Putamen (tissue), 1 donor: ENCODE data around the gene EXO5.
A peak's percentile ranks its signal among the peaks of the same experiment; 100 is the strongest.
"Not testable (repeated sequence)": the region's sequence is repeated elsewhere in the genome, so short reads cannot be mapped to it uniquely, and the experiment has no call there.

Experiments
- DNase-seq: peaks from one replicate; pipeline ENCODE4 v3.0.0-alpha.2; 2016; ENCODE audit warnings: low spot score

The EXO5 gene, protein sequence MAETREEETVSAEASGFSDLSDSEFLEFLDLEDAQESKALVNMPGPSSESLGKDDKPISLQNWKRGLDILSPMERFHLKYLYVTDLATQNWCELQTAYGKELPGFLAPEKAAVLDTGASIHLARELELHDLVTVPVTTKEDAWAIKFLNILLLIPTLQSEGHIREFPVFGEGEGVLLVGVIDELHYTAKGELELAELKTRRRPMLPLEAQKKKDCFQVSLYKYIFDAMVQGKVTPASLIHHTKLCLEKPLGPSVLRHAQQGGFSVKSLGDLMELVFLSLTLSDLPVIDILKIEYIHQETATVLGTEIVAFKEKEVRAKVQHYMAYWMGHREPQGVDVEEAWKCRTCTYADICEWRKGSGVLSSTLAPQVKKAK

DNA sequence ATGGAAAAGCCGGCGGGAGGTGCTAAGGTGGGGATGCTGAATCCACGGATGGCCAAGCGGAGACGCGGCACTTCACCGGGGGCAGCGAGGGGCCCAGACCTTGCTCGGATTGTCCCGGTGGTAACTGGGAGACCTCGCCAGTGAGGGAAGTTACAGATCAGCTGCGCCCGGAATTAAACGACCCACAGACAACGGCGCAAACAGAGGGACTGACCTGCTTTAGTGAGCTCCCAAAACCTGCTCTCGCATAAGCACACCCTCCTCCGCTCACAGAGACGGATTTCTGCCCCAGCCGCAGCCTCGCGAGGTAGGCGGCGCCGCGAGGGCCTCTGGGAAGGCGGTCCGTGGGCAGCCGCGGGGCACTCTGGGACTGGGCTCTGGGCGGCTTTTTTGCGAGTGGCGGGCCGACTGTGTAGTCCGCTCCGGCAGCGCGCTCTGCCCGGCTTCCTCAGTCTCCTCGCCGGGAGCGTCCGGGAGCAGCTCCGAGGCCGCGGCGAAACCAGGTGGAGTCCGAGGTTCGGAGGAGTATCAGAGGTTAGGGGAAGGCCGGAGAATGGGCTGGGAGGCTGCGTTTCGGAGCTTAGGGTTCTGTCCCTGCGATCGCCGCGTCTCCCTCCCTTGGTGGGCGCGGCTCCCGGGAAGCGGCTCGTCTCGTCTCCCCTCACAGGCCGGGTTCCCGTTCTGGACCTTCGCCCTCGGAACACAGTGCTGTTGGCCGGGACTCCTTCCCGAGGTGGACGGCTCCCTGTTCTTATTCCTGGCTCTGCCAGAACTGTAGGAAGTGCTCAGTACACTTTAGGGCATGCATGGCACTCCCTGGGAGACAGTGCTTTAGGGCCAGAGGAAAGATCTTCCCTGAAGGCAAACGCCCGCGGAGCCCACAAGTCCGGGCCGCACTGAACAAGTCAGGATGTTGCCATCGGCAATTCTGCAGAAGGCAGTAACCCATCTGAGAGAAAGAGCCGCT is at the start of gene EXO5:
TSS of gene EXO5 (plus strand) at position 393 of the 967 bp plus-strand sequence. CDS start 5,778 bp downstream, outside the sequence.
- peak; percentile 77 for DNase-seq

DNA sequence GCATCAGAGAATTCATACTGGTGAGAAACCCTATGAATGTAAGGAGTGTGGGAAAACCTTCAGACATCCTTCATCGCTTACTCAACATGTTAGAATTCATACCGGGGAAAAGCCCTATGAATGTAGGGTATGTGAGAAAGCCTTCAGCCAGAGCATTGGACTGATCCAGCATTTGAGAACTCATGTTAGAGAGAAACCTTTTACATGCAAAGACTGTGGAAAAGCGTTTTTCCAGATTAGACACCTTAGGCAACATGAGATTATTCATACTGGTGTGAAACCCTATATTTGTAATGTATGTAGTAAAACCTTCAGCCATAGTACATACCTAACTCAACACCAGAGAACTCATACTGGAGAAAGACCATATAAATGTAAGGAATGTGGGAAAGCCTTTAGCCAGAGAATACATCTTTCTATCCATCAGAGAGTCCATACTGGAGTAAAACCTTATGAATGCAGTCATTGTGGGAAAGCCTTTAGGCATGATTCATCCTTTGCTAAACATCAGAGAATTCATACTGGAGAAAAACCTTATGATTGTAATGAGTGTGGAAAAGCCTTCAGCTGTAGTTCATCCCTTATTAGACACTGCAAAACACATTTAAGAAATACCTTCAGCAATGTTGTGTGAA is 45.5 kb upstream of the EXO5 start:
- no peak for DNase-seq

DNA sequence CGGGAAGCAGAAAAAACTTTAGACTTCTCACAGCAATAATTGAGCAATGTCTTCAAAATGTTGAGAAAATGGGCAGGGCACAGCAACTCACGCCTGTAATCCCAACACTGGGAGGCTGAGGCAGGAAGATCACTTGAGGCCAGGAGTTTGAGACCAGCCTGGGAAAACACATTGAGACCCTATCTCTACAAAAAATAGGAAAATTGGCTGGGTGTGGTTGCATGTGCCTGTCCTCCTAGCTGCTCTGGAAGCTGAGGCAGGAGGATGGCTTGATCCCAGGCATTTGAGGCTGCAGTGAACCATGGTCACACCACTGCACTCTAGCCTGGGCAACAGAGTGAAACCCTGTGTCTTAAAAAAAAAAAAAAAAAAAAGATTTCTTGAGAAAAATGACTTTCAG is 39.2 kb upstream of the EXO5 start:
- no peak for DNase-seq

DNA sequence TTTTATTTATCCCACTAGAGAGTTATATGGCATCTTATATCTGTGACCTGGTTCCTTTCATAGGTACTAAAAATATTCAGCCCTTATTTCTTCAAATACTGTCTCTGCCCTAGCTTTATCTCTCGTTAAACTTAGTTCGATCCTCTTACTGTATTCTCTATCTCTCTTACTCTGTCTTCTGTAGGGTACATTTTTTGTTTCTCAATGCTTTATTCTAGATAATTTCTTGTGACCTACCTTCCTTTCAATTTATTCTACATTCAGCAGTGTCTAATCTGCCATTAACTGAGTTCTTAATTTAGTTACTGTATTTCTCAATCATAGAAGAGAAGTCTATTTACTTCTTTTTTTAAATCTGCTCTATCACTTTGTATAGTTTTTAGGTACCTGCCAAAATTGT is 33.3 kb upstream of the EXO5 start:
- no peak for DNase-seq

DNA sequence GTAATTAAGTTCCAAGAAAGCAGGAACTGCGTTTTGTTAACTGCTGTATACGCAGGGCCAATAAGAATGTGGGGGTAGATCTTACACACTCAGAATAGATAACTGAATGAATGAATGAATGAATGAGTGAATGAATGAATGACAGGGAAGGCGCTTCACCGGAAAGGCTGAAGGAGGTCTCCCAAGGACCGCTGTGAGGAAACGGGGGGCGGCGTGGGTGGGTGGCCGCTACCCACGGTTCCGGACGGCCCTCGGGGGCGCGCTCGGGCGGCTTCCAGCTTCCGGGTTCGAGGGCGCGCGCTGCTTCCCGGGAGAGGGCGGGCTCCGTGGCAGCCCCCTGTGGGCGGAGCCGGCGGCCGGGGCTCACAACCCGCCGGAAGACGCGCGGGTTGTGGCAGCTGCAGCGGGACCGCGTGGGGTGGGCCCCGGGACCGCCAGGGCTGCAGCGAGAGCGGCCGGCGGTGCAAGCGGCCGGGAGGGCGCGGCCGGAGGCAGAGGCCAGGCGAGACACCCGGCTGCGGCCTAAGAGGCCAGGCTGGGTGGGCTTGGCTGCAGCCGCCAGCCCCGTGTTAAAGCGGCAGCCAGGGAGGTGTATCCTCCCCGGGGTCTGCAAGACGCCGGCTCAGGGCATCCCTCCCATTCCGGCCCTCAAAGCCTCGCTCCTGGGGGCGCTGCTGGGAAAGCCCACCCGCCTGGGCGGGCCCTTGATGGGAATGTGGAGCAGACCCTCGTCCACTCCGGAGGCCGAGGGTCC is 31.5 kb upstream of the EXO5 start, which contains the start of gene ZFP69:
TSS of gene ZFP69 (plus strand) at position 367 of the 754 bp plus-strand sequence. CDS start 2,072 bp downstream, outside the sequence.
- peak; percentile 49 for DNase-seq

DNA sequence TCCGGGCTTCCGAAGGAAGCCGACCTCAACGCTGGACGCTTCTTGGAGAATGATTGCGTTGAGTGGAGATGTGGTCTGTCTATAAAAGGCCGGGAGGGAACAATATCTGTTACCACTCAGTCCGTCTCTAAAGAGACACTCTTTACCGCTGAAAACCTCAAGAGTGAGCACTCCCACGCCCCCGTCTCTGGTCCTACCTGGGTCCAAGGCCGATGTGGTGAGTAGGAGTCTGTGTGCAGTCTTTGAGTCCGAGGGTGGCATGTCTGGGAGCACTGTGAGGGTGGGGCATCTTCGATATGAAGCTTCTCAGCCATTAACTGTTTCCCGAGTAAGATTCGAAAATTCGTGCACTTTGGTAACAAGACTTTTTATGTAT is 30.9 kb upstream of the EXO5 start:
- peak; percentile 24 for DNase-seq

DNA sequence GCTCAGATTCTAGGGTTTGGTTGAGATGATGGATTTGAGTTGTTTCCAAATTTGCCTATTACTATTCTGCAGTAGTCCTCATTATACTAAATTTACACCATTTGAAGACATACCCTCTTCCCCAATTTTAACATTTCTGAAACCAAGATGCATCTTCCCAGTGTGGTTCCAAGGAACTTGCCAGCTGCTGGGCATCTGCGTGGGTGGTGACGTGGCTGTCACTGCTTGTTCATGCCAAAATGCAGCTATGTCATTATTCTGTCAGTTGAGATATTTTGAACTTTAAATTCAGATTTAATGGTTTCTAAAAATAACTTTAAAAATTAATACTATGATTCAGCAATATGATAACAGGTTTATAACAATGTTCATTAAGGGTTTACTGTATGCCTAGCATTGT is 30.3 kb upstream of the EXO5 start:
- DNase-seq: peak; percentile 37

DNA sequence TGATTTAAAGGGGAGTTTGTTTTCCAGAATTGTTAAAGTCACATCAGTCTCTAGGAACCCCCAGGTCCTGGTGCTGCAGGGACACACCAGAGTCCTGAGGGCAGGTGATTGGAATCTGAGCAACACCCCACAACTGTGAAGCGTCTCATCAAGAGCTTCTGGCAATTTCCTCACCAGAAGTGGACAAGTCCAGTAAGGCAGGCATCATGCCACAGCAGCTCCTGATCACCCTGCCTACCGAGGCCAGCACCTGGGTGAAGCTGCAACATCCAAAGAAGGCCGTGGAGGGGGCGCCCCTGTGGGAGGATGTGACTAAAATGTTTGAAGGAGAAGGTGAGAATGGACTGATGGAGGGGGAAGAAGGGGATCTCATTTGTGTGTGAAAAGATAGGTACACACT is 29.4 kb upstream of the EXO5 start:
- DNase-seq: no peak

DNA sequence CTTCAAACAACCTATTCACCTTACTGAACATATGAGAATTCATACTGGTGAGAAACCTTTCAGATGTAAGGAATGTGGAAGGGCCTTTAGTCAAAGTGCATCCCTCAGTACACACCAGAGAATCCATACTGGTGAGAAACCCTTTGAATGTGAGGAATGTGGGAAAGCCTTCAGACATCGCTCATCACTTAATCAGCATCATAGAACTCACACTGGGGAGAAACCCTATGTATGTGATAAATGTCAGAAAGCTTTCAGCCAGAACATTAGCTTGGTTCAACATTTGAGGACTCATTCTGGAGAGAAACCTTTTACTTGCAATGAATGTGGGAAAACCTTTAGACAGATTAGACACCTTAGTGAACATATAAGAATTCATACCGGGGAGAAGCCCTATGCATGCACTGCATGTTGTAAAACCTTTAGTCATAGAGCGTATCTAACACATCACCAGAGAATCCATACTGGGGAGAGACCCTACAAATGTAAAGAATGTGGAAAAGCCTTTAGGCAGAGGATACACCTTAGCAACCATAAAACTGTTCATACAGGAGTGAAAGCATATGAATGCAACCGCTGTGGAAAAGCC is 13.2 kb upstream of the EXO5 start:
- DNase-seq: no peak

DNA sequence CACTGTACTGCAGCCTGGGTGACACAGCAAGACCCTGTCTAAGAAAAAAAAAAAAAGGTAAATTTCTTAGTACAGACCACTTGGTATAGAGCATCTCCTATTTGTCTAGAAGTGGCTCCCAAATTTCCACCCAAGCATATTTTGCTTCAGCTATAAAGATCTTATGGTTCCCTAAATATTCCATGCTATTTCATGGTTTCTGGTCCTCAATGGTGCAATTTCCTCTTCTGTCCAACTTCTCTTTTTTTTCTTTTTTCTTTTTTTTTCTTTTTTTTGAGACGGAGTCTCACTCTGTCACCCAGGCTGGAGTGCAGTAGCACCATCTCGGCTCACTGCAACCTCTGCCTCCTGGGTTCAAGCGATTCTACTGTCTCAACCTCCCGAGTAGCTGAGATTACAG is 5.9 kb upstream of the EXO5 start:
- DNase-seq: not testable (repeated sequence)

DNA sequence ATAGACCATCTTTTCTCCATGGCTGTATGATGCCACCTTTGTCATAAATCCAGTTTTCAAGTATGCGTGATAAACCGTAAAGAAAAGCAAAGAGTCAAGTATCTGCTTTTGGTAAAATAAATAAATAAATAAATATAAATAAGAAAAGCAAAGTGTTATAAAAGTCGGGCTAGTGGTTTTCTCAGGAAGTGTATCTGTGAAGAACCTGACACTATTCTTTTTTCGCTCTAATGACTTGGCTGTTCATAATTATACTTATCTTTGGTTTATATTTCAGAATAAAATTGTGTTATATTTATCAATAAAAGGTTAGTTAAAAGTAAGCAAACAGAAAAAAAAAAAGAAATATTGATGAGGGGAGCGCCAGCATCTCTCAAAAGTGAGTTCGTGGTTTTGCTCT is 594 bp upstream of the EXO5 start:
- DNase-seq: no peak

DNA sequence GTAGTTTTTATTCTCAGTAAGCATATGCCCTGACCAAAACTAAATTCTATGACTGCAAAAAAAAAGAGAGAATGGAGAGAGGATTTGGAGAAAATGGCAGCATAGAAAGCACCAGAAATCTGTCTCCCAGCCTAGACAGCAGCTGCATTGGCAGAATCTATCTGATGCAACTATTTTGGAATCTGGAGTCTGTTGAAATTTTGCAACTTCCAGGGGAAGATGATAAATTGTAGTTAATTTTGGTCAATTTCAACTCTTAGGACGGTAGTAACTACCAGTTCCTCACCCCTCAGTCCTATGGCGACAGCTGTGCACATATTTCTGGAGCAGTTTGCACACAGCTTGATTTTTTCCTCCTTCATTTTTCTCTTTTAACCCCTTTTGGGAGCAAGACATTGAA is 10.9 kb downstream of the EXO5 start:
- no peak for DNase-seq

DNA sequence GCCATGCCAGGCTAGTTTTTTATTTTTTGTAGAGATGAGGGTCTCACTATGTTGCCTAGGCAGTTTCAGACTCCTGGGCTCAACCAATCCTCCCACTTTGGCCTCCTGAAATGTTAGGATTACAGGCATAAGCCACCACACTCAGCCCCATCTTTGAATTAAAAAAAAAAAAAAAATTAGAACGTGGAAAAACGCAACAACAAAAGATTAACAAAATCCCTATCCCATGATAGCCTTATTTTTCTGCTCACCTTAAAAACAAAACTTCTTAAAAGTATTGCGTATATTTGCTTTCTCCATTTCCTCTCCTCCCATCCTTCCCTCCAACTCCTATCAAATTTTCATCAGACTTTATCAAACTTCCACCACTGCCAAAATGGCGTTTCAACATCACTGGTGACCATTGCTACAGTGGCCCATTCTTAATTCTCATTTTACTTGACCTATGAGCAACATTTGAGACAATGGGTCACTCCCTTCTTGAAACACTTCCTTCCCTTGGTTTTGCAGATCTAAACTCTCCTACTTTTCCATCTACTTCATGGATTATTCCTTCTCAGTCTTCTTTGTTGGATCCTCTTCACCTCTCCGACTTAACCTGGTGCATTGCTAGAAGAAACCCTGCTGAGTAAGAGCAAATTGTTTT is 22.3 kb downstream of the EXO5 start:
- DNase-seq: no peak

DNA sequence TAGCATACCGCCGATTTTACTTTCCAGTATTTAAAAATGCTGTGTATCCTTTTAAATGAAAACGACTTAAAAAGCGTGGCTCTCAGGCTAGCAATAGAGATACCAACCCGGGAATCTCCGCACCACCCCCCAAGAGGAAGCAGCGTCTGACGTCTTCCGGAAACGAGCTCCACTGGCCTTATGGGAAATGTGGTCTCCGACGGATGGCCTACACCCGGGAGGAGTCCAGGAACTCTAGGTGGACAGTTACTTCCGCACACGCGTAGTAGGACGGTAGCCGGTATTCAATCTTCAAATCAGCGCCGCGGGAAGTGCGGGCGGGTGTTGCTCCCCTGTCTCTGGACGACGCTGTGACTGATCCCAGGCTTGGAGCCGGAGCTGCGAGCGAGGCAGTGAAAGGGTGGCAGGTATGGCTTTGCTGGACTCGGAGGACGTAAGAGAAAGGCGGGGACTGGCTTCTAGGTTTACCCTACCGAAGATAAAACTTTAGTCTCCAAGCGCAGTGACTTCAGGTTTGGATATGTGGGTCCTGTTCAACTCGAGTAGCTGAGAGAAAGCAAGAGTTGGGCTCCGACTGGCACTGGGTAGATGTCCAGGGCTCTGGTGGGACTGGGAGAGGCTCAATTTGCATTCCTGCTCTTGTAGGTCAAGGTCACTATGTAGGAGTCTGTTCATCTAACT is 23.0 kb downstream of the EXO5 start, which contains the start of gene ZNF684:
TSS of gene ZNF684 (plus strand) at position 257 of the 681 bp plus-strand sequence. CDS start 1,530 bp downstream, outside the sequence.
- DNase-seq: peak; percentile 94

DNA sequence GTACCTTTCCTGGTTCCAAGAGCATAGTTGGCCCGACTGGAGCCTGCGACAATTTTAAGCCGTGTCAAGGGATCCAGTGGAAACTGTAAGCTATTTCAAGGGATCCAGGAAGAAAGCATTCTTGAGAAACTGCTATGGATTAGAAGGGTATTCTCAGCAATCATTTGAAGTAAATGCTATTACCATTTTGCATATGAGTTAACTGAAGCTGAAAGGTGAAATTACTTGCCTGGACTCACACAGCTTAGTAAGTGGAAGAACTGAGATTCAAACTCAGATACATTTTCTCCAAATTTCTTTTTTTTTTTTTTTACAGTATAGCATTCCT is 23.5 kb downstream of the EXO5 start:
- DNase-seq: no peak

DNA sequence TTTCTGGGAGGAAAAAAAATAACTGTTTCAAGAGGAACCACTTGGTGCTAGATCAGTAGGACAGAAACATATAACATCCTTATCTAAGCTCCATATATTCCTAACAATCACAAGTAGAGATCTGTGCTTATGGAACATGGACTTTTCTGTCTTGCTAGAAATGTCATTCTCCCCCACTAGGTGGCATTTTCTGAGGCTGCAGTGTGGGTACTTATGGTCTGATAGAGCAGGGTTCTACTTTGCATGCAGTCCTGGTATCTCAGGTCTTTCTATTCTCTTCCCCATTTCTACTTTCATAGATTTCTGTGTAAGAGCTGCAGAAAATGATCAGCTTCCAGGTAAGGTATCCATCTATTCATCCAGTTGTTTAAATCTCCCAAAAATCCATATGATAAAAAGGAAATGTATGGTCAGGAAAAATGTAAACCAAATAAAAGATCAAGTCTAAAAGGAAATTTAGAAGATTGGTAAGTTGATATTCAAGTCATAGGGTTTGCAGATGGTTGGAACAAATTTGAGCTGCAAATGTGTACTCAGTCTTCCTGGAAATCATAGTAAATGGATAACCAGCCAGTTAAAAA is 24.4 kb downstream of the EXO5 start:
- peak; percentile 54 for DNase-seq

DNA sequence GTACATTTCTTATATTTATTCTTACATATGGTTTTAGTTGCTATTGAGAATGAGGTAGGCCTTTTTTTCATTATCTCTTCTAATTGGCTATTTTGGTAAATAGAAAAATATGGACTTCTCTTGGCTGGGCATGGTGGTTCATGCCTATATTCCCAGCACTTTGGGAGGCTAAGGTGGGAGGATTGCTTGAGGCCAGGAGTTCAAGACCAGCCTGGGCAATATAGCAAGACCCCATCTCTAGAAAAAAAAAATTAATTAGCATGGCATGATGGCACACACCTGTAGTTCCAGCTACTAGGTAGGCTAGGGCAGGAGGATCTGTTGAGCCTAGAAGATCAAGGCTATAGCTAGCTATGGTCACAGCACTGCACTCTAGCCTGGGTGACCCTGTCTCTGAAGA is 26.0 kb downstream of the EXO5 start:
- no peak for DNase-seq

DNA sequence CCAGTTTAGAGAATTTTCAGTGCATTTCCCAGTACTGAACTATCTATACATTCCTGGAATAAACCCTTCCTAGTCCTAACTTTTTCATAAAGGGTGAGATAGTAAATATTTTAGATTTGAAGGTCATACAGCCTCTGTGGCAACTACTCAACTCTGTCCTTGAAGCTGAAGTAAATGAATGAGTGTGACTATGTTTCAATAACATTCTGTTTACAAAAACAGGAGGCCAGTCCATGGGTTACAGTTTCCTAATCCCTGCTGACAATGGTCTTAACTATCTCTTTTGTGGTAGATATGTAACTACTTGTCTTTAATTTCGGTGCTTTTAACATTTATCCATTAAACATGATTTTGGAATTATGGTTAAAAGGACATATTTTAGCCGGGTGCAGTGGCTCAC is 27.2 kb downstream of the EXO5 start:
- DNase-seq: no peak

DNA sequence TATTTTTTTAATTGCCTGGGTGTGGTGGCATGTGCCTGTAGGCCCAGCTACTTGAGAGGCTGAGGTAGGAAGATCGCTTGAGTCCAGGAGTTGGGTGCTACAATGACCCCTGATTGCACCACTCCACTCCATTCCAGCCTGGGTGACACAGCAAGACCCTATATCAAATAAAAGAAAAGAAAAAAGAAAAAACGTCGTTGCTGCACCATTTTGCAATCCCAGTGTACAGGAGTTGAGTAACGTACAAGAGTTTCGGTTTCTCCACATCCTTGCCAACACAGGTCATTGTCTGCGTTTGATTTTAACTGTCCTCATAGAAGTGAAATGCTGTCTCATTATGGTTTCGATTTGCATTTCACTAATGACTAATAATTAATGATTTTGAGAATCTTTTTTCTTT is 30.8 kb downstream of the EXO5 start:
- no peak for DNase-seq

DNA sequence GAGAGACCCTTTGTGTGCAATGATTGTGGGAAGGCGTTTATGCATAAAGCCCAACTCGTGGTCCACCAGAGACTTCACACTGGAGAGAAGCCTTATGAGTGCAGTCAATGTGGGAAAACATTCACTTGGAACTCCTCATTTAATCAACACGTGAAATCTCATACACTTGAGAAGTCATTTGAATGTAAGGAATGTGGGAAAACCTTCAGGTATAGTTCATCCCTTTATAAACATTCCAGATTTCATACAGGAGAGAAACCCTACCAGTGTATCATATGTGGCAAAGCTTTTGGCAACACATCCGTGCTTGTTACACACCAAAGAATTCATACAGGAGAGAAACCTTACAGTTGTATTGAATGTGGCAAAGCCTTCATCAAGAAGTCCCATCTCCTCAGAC is 38.4 kb downstream of the EXO5 start:
- no peak for DNase-seq
